ENCODE data around the gene ADAMTSL3. TPM values are rescaled to one million over a fixed set of nuclear protein-coding genes. Genes with fewer than 3 reads are reported as not detected.

ADAMTSL3 gene
- total and polyA plus RNA-seq, 2 of the 4 experiments (the other 2 are of a cell fraction): under 0.01 to 0.02 TPM

GRCh38 chr15:83695901-83696425 is 42.0 kb downstream of the ADAMTSL3 start:
- no peak for ATAC-seq (ENCODE audit: low read depth)
- no peaks in the 10 kb centered on the region for H3K9me1 ChIP-seq (ENCODE audit: insufficient read depth, low read length)
- POLR2A ChIA-PET (ENCODE audit: unreplicated experiment): no interaction called here
- H3K9ac ChIP-seq (ENCODE audit: low read depth, low read length): no peak overlapping the region
- H2BK15ac ChIP-seq (ENCODE audit: low read depth, low read length): no peak overlapping the region
- H2BK5ac ChIP-seq (ENCODE audit: low read depth, low read length, poor library complexity, severe bottlenecking): no peak overlapping the region
- in situ Hi-C loops (cut with MboI; ENCODE audit: low sequenced_read_pairs): loop anchor here (10.0 kb wide), 1 partner anchor 59 kb away; no protein-coding TSS in a partner anchor
- no peak overlapping the region for H2AK5ac ChIP-seq (ENCODE audit: low read depth, low read length)
- H4K91ac ChIP-seq (ENCODE audit: insufficient read depth, low read depth, low read length): no peak overlapping the region
- no peak overlapping the region for H3K18ac ChIP-seq (ENCODE audit: low read depth, low read length)
- no peaks in the 10 kb centered on the region for H3K27me3 ChIP-seq (ENCODE audit: control insufficient read depth, insufficient read depth, low read length)
- no peak overlapping the region for H4K5ac ChIP-seq (ENCODE audit: low read depth, low read length)
- no peak overlapping the region for H3K4me3 ChIP-seq (ENCODE audit: insufficient read depth, low read depth, low read length)
- 0 out of 2 replicates have a peak overlapping the region, but pooled peaks have one; percentile 2 for H3K4ac ChIP-seq (ENCODE audit: low read depth, low read length)
- no peak overlapping the region for H4K8ac ChIP-seq (ENCODE audit: low read depth in 2 of 2, low read length in 2 of 2)
- dilution Hi-C loops (cut with HindIII; ENCODE audit: low sequenced_read_pairs, unreplicated experiment): no loop called here
- no peak overlapping the region for H2BK20ac ChIP-seq (ENCODE audit: low read depth, low read length)
- no peaks in the 10 kb centered on the region for H4K20me1 ChIP-seq (ENCODE audit: insufficient read depth, low read length)
- no peak overlapping the region for H2AFZ ChIP-seq (replicated peaks; ENCODE audit: low read length, poor library complexity)
- H3K23ac ChIP-seq (ENCODE audit: low read depth, low read length): no peak overlapping the region
- no peak overlapping the region for H2BK120ac ChIP-seq (ENCODE audit: low read depth, low read length)
- no peak overlapping the region for H3K14ac ChIP-seq (replicated peaks; ENCODE audit: low read depth, low read length)
- no peak for TF ChIP-seq CTCF (conservative IDR thresholded peaks at IDR 0.05; ENCODE audit: low read depth, low read length)
- TF ChIP-seq NFE2L2 (IDR thresholded peaks at IDR 0.05; ENCODE audit: low read depth, low read length): no peak
- TF ChIP-seq SMC3 (IDR thresholded peaks at IDR 0.05; ENCODE audit: low read depth, low read length): no peak
- no peak for TF ChIP-seq MAZ (IDR thresholded peaks at IDR 0.05; ENCODE audit: borderline replicate concordance, low read depth, low read length)
- no peak for TF ChIP-seq FOS (IDR thresholded peaks at IDR 0.05; ENCODE audit: low read depth, low read length)
- TF ChIP-seq POLR2A (IDR thresholded peaks at IDR 0.05; ENCODE audit: low read depth, low read length): no peak
- no peak for TF ChIP-seq RAD21 (IDR thresholded peaks at IDR 0.05; ENCODE audit: low read length)
- TF ChIP-seq RCOR1 (IDR thresholded peaks at IDR 0.05; ENCODE audit: insufficient replicate concordance, low read length): no peak
- TF ChIP-seq, protein P1, sequence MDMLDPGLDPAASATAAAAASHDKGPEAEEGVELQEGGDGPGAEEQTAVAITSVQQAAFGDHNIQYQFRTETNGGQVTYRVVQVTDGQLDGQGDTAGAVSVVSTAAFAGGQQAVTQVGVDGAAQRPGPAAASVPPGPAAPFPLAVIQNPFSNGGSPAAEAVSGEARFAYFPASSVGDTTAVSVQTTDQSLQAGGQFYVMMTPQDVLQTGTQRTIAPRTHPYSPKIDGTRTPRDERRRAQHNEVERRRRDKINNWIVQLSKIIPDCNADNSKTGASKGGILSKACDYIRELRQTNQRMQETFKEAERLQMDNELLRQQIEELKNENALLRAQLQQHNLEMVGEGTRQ (IDR thresholded peaks at IDR 0.05; ENCODE audit: low read depth, low read length): no peak
- TF ChIP-seq RFX5 (IDR thresholded peaks at IDR 0.05; ENCODE audit: low read depth, low read length): no peak
- no peak for TF ChIP-seq CEBPB (IDR thresholded peaks at IDR 0.05; ENCODE audit: low read depth, low read length)
- TF ChIP-seq BHLHE40 (IDR thresholded peaks at IDR 0.05; ENCODE audit: low read depth, low read length): no peak
- no peak for TF ChIP-seq MXI1 (IDR thresholded peaks at IDR 0.05; ENCODE audit: borderline replicate concordance, low read depth, low read length)
- TF ChIP-seq MAFK (IDR thresholded peaks at IDR 0.05; ENCODE audit: low read depth, low read length): no peak
- TF ChIP-seq, protein P2, sequence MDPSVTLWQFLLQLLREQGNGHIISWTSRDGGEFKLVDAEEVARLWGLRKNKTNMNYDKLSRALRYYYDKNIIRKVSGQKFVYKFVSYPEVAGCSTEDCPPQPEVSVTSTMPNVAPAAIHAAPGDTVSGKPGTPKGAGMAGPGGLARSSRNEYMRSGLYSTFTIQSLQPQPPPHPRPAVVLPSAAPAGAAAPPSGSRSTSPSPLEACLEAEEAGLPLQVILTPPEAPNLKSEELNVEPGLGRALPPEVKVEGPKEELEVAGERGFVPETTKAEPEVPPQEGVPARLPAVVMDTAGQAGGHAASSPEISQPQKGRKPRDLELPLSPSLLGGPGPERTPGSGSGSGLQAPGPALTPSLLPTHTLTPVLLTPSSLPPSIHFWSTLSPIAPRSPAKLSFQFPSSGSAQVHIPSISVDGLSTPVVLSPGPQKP (IDR thresholded peaks at IDR 0.05; ENCODE audit: borderline replicate concordance, low read depth, low read length): no peak
- H3K36me3 ChIP-seq (ENCODE audit: control insufficient read depth, insufficient read depth, low read length): no peaks in the 10 kb centered on the region
- no TSS peak for BruUV-seq (replicated peaks)
- no peak overlapping the region for H2AK9ac ChIP-seq (replicated peaks; ENCODE audit: low read depth, low read length, poor library complexity)
- DNase-seq: no peak
- H3K79me1 ChIP-seq (ENCODE audit: low read depth in 1 of 2, low read length in 2 of 2): no peaks in the 10 kb centered on the region
- intact Hi-C loops (cut with micrococcal nuclease): no loop called here
- no peak overlapping the region for H3K4me2 ChIP-seq (ENCODE audit: low read depth, low read length)
- no peak overlapping the region for H3K27ac ChIP-seq (ENCODE audit: insufficient read depth, low read length)
- CTCF ChIA-PET: no interaction called here
- H3K4me1 ChIP-seq (ENCODE audit: control insufficient read depth, insufficient read depth, low read length): peaks cover 3% of the 10 kb centered on the region; the same call in 1 of the 2 replicates
- H3K9me3 ChIP-seq (ENCODE audit: control insufficient read depth, insufficient read depth, low read length): peaks cover 2% of the 10 kb centered on the region
- WGBS, 2 experiments (ENCODE audit: extremely low coverage in 2 of 2, insufficient read length in 1 of 2): 92% methylated on average over 2 of the region's 7 CpGs; no CpG with 5 or more reads in 1 of the 2 experiments
- no peak overlapping the region for H3K56ac ChIP-seq (ENCODE audit: extremely low read depth, insufficient read depth, low read length)
